HG02642 (cell line): Measurements from ENCODE around the gene GPR89B.
"Not testable (repeated sequence)": the region's sequence is repeated elsewhere in the genome, so short reads cannot be mapped to it uniquely, and the experiment has no call there.

Experiments used
- ATAC-seq: cut with Tn5 transposase; IDR thresholded peaks from one replicate; pipeline ENCODE4 v1.9.1; 2021; ENCODE audit warnings: mild to moderate bottlenecking; ENCODE audit not compliant: unreplicated experiment, poor library complexity

The GPR89B gene

GRCh38 chr1:147928236-147929132, at the start of gene GPR89B:
Gene GPR89B (plus strand): TSS chr1:147928420. CDS start chr1:147928537, 117 bp downstream.
- peak; percentile 98 for ATAC-seq

GRCh38 chr1:147879911-147880310, 48.3 kb upstream of the GPR89B start:
- no peak for ATAC-seq

- no peak for ATAC-seq
These were observed 45.7 kb upstream of the GPR89B start for GRCh38 chr1:147882535-147882934.

GRCh38 chr1:147890177-147890790, 37.9 kb upstream of the GPR89B start:
- no peak for ATAC-seq

- ATAC-seq: no peak
These were observed 37.1 kb upstream of the GPR89B start for GRCh38 chr1:147891088-147891487.

- ATAC-seq: no peak
These were observed 36.0 kb upstream of the GPR89B start for GRCh38 chr1:147892216-147892615.

GRCh38 chr1:147892731-147893214, 35.4 kb upstream of the GPR89B start:
- ATAC-seq: no peak

- ATAC-seq: no peak
These were observed 33.1 kb upstream of the GPR89B start for GRCh38 chr1:147895123-147895522.

- no peak for ATAC-seq
These were observed 31.0 kb upstream of the GPR89B start for GRCh38 chr1:147897029-147897752.

- ATAC-seq: no peak
These were observed 30.4 kb upstream of the GPR89B start for GRCh38 chr1:147897789-147898188.

- ATAC-seq: no peak
These were observed 25.9 kb upstream of the GPR89B start, which contains the start of gene GJA8 for GRCh38 chr1:147902253-147902845. Gene GJA8 (plus strand): TSS chr1:147902795. CDS start chr1:147907956, 5,161 bp downstream.

- ATAC-seq: no peak
These were observed 23.5 kb upstream of the GPR89B start for GRCh38 chr1:147904726-147905125.

- no peak for ATAC-seq
These were observed 20.3 kb upstream of the GPR89B start for GRCh38 chr1:147907786-147908509.

- ATAC-seq: no peak
These were observed 15.7 kb upstream of the GPR89B start for GRCh38 chr1:147912553-147912952.

- no peak for ATAC-seq
These were observed 14.8 kb upstream of the GPR89B start for GRCh38 chr1:147913362-147913942.

GRCh38 chr1:147919896-147920295, 8.3 kb upstream of the GPR89B start:
- no peak for ATAC-seq

GRCh38 chr1:147924813-147925212, 3.4 kb upstream of the GPR89B start:
- no peak for ATAC-seq

GRCh38 chr1:147927215-147927614, 1.0 kb upstream of the GPR89B start:
- ATAC-seq: not testable (repeated sequence)

- not testable (repeated sequence) for ATAC-seq
These were observed 531 bp upstream of the GPR89B start for GRCh38 chr1:147927689-147928088.
